ENCODE data around the gene LUM.

The LUM gene

DNA sequence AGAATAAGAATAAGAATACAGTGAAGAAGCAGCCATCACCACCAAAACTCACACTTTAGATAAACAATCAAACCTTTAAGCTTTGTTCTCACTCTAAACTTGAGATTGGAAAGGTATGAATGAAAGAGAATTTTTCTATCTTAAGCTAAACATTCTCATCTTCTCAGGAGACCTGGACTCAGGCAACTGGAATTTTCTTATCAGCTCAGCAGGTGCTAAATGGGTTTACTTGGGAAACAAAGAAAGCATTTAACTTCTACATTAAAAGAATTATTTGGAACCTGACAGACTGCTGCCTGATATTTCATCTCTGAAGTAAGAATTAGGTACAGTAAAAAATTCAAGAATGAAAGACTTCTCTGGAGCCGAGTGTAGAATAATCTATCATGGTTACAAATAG lies 32.8 kb downstream of the LUM start:
- DNase-seq (ENCODE audit: low read depth, low spot score), result no peak
- no peak overlapping the region for H3K27ac ChIP-seq

DNA sequence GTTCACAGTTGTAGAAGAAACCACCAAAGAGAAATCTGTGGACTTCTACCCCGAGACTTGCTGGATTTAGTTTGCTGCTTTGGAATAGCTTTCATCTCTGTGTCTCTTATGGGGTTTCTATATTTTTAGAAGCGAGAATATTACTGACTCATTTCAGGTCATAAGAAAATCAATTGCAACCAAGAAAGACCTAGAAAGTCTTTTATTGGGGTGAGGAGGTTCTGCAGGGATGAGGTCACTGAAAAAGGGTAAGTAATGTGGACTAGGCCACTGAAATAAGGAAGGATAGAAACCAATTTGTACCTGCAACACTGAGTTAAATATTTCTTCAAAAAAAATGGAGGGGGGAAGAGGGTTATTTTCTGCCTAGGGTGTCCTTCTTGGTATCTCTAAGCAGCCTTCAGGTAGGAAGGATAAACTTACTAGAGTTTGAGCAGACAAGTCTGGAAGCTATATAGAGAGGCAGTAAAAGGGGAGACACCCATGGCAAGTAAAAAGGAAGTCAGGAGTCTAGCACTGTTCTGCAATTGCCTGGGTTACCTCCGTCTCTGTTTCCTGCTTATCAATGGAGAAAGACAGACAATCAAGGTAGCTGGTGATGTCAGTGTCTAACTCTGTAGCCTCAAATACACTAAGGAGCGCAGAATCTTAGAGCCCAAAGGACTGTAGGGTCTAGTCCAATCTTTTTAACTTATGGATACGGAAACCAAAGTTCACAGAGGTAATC lies 33.9 kb downstream of the LUM start:
- no peak for DNase-seq (ENCODE audit: low read depth, low spot score)
- H3K27ac ChIP-seq, result no peak overlapping the region

DNA sequence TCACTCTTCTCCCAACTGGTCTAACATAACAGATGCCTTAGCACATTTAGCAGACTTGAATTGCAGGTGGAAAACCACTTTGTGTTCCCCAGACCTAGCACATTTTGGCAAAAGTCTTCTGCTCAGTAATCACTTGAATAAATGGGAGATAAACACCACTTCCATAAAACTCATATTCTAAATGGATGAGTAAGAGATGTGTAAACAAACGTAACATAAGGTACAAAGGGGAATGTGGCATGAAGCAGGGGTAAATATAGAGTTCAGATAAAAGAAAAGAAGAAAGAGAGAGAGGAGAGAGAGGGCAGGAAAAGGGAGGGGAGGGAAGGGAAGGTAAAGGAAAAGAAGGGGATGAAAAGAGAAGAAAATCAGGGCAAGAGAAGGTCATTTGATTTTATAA lies 36.4 kb downstream of the LUM start:
- no peak overlapping the region for H3K27ac ChIP-seq
- DNase-seq (ENCODE audit: low read depth, low spot score), result no peak

DNA sequence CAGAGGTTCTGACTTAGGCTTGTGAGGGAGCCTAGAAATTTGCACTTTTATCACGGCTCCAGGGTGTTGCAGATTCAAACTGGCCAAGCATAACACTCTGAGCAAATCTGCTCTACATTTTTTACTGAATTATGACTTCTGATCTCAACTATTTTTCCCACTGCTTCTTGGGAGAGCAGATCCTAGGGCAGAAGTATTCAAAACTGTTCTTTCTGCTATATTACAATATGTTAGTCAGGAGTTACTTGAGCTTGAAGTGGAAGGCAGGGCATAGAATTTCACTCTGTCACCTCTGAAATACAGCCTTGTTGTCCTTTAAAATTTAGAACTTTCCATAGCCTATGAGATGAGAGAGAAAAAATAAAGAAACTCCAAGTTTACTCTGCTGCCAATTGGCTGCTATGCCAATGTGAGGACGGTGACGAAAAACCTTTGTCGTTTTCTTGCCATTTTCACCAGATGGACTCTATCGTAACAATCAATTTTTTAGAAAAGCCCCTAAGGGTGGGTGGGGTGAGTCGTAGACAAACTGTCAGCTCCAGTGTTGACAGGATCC lies 37.1 kb downstream of the LUM start:
- no peak overlapping the region for H3K27ac ChIP-seq
- DNase-seq (ENCODE audit: low read depth, low spot score), result no peak

DNA sequence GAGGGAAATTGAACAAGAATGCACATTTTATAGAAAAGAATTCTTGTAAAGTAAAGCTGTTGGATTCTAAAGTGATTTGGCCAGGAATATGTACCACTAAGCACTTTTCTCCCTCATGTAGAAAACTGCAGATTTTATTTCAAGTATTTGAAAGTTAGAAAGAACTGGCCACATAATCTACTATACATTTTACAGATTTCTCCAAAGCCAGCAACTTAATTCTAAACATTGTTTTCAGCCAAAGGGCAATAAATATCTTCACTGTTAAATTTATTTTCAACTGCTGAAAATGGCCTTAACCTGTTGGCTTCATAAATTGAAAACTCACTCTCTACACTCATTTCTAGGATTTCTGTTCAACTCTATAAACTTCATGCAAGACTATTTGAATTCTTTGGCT lies 37.9 kb downstream of the LUM start:
- no peak overlapping the region for H3K27ac ChIP-seq
- DNase-seq (ENCODE audit: low read depth, low spot score), result no peak

DNA sequence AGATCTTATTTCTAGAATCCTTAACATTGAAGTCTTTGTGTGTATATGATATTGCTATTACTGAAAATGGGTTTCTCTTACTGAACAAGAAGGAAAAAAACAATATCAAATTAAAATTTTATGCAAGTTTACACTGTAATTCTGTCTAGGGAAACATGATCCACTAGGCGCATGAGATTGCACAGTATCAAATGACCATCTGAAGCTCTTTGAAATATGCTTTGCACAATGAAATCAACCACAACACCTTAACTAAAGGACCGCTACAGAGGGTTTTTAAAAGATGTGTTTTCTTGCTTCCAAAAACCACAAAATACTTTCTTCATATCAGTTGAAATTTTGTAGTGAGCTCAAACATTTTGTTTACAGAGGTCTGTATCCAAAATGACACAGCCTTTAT lies 38.4 kb downstream of the LUM start:
- no peak for DNase-seq (ENCODE audit: low read depth, low spot score)
- H3K27ac ChIP-seq, result no peak overlapping the region

DNA sequence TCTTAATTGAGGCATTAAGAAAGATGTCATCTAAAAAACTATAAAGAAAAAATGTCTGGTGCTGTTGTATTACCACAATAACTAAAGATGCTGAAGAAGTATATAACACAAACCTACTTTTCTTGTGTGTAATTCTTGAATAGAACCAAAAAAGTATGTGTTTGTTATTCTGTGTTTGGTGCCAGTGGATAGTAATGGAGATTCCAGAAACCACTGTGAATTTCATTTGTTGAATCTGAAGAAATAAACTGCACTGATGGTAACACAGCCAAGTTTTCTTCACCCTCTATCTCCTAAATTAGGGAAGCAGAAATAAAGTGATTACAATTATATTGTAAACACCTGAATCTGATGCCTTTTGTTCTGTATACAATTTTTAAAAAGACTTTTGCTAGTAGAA lies 40.4 kb downstream of the LUM start:
- DNase-seq (ENCODE audit: low read depth, low spot score), result no peak
- H3K27ac ChIP-seq, result no peak overlapping the region

DNA sequence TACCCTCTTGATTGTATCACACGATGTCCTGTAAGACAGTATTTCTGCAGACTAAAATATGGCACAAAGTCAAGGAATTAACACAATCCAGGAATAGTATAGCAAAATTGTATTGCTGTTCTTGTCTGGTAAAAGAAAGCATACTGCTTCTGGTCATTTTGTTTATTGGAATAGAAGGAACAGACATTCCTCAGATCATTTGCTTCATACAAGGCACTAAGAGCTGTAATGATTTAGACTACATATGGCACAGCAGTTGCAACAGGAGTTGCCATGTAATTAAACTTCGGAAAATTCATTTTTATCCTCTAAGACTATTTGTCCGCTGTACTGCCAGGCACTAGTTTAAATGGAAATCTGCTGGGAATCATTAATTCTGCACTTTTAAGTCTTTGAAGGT lies 45.9 kb downstream of the LUM start:
- H3K27ac ChIP-seq, result no peak overlapping the region
- DNase-seq (ENCODE audit: low read depth, low spot score), result no peak

DNA sequence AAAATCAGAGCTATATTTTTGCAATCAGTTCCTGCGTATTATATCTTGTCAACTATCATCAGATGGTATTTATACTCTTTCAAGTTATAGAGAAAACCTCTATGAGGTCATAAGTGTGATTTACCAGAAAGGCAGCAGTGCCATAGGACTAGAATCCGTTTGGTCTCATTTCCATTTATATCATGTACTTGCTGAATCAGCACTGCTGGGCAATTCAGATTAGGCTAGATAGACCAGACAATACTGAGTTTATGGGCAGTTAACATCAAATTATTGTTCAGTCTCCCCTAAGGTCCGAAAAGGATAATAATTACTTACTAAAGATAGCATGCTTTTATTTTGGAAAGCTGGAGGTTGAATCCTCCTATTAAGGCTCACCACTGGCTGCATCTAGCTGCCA lies 46.7 kb downstream of the LUM start:
- no peak for DNase-seq (ENCODE audit: low read depth, low spot score)
- no peak overlapping the region for H3K27ac ChIP-seq

DNA sequence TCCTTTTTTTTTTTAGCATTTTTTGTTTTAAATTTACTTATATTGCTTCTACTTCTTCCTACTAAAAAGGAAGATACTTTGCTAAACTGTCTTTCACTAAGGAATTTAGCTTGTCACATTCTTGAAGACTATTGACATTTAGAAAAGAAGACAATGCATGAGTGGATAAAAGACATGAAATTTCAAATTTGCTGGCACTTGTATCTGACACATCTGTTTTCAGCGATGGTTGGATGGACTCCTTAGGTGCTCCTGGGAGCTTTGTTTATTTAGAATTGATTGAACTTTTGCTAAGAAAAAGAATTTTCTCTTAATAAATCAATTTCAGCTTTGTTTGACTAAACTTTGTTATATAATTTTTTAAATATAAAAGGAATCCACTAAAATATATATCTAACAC lies 50.2 kb downstream of the LUM start:
- no peak overlapping the region for H3K27ac ChIP-seq
- no peak for DNase-seq (ENCODE audit: low read depth, low spot score)

DNA sequence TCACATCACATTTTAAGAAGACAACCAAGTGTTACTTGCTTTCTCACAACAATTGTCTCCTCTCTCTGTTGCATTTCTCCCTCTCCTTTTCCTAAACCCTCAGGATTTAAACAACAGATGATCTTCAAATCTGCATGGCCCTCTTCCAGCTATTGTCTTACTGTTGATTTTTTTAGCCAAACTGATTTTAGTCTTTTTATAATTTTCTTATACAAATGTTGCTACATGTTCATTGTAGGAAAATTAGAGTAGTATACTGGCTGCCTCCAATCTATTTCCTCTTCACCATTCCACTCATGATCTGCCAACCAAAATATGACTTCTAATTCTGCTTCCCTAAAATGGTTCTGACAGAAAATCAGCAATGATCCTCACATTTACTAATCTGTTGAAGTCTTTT lies 52.1 kb downstream of the LUM start:
- H3K27ac ChIP-seq, result no peak overlapping the region
- no peak for DNase-seq (ENCODE audit: low read depth, low spot score)

DNA sequence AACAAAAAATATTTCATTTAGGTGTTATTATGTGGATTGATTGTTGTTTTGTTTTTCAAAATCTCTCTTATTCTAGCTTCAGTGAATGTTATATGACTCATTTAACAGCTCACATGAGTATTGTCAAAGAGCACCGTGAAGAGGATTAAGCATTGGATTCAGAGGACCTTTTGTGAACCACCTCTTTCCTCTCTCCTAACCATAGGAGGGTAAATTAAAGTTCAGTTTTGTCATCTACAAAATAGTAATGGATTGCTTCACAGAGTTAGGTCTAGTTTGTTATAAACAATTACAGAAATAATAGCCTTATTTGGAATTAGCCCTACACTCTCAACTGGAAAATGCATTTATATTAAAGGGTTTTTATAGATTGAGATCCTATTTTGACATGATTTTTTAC lies 52.5 kb downstream of the LUM start:
- H3K27ac ChIP-seq, result no peak overlapping the region
- no peak for DNase-seq (ENCODE audit: low read depth, low spot score)

DNA sequence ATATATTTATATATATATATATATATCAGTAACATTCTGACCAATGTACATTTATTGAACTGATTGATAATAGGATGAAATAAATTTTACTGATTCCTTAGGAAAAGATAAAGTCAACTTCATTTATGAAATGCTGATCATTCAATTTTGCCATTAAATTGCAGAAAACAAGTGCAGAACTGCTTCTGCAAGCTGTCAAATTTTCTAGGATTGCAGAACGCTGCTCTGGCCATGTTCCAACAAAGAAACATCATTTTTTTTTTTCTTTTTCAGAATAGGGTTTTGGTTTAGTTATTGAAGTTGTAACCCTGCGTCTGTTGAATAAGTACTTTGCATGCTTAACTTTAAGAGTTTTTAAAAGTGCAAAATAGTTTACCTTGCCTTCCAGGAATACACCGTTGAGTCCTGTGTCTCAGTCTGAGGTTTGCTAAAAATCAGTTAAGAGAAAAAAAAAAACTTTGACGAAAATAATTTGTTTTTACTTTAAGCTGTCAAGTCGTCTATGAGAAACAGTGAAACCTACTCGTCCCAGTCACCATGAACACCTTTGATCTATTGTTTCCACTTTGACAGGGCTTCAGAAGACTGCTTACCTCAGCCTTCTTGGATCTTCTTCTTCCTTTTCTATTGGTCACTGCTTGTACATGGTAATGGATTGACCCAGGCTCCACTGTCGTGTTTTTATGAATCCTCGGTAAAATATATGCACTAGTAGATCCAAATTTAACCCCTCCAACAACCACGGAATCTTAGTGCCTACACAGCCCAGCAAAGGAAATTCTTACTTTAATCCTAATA lies 53.7 kb downstream of the LUM start, which contains the start of gene KERA:
Gene KERA (minus strand): TSS at position 657 of the 798 bp plus-strand sequence. CDS start 1,743 bp downstream, outside the sequence.
- no peak for DNase-seq (ENCODE audit: low read depth, low spot score)
- no peak within 1 kb of the TSS for H3K27ac ChIP-seq

DNA sequence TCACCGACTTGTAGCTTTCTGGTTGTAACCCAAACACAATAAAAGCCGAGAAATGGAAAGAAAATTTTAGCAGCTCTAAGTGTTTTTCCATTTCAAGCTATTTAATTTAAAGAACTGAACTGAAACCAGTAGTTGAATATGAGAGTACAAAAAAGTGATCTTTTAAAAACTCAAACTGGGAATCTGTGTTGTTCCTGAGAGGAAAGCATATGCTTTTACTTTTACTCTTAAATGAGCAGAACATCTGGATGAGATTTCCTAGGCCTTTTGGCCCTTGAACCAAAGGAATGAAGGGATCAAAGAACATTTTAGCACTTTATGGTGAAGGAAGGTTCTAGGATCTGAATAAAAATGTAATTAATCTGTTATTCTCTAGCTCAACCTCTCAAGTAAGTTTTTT lies 54.8 kb downstream of the LUM start:
- no peak for DNase-seq (ENCODE audit: low read depth, low spot score)
- H3K27ac ChIP-seq, result no peak overlapping the region

DNA sequence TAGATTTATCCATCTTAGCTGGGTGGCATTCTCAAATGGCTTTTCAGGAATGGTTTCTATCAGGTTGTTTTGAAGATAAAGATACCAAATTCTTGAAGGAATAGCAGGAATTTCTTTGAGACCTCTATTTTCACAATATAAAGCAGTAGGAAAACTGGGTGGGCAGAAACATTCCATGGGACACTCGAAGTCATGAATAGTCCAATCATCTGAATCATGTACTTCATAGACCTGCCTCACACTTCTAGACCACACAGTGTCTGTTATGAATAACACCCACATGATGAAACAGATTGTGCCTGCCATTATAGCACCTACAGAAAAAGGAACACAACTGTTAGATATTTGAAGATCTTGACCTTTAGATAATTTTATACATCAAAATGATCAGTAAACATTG lies 55.3 kb downstream of the LUM start:
- no peak for DNase-seq (ENCODE audit: low read depth, low spot score)
- no peak overlapping the region for H3K27ac ChIP-seq

DNA sequence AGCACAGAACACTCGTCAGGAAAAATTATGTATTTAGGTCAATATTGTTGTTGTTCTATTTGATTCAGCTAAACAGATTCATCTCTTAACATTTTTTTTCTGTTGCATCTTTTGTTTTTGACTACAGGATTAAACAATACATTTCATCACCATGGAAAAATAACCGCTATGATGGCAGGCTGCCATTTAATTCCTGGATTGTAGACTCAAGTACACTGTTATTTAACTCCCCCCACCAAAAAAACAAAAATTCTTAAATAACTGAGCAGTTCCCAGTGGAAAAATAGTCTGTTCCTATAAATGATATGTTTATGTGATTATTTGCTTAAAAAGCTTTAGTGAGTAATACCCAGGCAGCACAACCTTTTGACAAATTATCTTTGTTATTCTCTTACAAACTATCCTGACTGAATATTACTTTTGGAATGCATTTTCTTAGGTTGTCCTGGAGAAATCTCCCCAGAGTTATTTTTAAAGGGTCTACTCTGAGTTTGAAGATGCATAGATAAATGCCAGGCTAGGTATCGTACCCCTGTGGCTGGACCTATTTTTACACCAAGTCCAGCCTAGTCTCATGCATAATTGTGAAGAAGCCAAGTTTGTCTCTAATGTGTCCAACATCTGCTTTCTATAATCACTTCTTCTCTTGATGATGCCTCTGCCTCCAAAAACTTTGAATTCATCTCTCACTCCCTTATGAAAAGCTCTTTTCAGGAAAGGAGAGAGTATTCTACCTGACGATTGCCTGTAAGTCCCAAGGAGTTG lies 57.2 kb downstream of the LUM start:
- H3K27ac ChIP-seq, result no peak overlapping the region
- DNase-seq (ENCODE audit: low read depth, low spot score), result no peak

Data from epithelial cell of prostate (primary cell).